Neural cell (in vitro differentiated cells): ENCODE data around the gene SNTG2.

Experiments used
- CTCF ChIP-seq: fragments of 450-650 bp; IDR thresholded peaks from 2 replicates; pipeline ENCODE4 v1.5.1; 2014; ENCODE audit warnings: antibody characterized with exemption, mild to moderate bottlenecking, moderate library complexity; ENCODE audit not compliant: poor library complexity, severe bottlenecking
- EP300 ChIP-seq: fragments of 450-650 bp; conservative IDR thresholded peaks from 2 replicates; pipeline ENCODE4 v1.6.1; 2014; ENCODE audit warnings: antibody characterized with exemption, mild to moderate bottlenecking, moderate library complexity; ENCODE audit not compliant: poor library complexity, severe bottlenecking
- EZH2 ChIP-seq: fragments of 200-600, 300-800 bp; shearing (Covaris generic), sonication (generic); IDR thresholded peaks from 2 replicates; pipeline ENCODE4 v1.6.1; 2014; ENCODE audit warnings: antibody characterized with exemption, low read length, borderline replicate concordance, mild to moderate bottlenecking; ENCODE audit not compliant: insufficient read depth, poor library complexity, severe bottlenecking
- POLR2AphosphoS5 ChIP-seq: IDR thresholded peaks from 2 replicates; pipeline ENCODE4 v1.6.1; 2012
- RAD21 ChIP-seq: fragments of 450-650 bp; conservative IDR thresholded peaks from 2 replicates; pipeline ENCODE4 v1.6.1; 2014; ENCODE audit warnings: antibody characterized with exemption, mild to moderate bottlenecking, moderate library complexity
- REST ChIP-seq: IDR thresholded peaks from 2 replicates; pipeline ENCODE4 v1.6.1; 2012; ENCODE audit warnings: borderline replicate concordance

GRCh38 chr2:1278861-1279260 lies 328.2 kb downstream of the SNTG2 start:
- TF ChIP-seq CTCF (no peak), EP300 (no peak), EZH2 (no peak), POLR2AphosphoS5 (no peak), RAD21 (no peak), REST (no peak)
